IPS DF 19.7 (cell line): Measurements from ENCODE around the gene CEP350.
"Not testable (repeated sequence)": the region's sequence is repeated elsewhere in the genome, so short reads cannot be mapped to it uniquely, and the experiment has no call there.

Experiments
- DNase-seq: peaks from one replicate; pipeline ENCODE4 v3.0.0-alpha.2; 2013; ENCODE audit warnings: low read depth, low spot score

Gene CEP350

DNA sequence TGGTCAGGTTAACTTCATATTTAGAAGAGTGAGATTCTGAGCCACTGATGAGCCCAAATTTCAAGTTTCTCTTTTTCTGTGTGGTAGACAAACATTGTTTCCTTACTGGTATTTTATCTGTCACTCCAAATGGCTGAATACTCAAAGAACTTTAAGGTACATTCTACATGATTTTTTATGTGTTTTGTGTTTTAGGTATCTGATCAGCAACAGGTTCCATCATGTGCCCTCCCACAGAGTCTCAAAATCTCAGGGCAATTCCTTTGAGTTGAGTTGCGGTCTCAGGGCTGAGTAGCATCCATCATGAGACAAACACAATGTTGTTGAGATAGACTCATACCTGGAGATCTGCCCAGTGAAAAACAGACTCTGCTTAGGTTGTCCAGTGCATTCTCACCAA lies 14.7 kb upstream of the CEP350 start:
- DNase-seq = no peak

DNA sequence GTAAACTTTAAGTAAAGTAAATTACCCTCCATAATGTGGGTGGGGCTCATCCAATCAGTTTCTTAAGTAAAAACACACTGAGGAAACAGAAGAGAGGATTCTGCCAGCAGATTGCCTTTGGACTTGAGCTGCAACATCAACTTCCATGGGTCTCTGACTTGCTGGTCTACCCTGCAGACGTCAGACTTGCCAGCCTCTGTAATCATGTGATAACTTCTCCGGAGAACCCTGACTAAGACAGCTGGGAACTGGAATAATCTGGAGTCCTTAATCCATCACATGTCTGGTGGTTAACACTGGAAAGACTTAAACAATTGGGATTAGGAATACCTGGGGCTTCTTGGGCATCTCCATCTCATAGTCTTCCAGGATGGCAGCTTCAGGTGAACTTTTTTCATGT lies 13.2 kb upstream of the CEP350 start:
- DNase-seq = no peak

DNA sequence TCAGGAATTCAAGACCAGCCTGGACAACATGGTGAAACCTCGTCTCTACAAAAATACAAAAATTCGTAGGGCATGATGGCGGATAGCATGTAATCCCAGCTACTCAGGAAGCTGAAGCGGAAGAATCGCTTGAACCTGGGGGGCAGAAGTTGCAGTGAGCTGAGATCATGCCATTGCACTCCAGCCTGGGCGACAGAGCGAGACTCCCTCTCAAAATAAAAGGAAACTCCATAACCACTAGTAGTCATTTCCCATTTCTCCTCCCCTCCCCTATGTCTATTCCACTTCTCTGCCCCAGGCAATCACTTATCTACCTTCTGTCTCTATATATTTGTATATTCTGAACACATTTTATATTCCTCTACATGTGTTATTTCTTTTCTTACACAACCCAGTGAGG lies 4.0 kb upstream of the CEP350 start:
- DNase-seq = no peak

DNA sequence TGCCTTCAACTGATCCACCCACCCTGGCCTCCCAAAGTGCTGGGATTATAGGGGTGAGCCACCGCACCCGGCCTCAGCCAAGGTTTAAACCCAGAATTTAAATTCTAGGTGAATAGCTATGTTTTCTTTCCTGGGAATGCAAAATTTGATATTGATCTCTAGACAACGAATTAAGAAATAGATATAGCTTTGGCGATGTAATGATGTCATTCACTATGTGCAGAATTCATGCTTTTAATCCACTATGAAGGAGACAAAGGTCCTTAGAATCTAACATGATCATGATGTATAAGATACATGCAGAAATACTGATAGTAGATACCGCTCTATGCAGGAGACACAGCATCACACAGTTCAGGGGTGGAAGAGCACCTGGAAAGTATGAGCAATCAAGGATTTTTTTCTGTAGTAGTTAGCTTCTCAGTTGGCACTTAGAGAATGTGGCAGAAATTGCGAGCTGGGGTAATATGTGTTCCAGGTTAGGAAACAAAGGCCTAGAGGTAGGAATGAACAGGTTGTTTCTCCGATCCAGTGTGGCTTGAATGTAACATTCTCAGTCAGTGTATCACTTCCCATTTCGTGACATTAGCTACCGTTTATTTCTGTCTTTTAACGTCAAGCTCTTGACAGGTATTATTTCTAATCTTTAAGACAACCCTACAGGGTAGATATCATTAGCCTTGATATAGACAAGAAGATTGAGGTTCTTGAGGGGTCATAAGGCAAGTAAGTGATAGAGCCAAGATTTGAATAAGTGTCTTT lies 3.0 kb upstream of the CEP350 start:
- DNase-seq = no peak

DNA sequence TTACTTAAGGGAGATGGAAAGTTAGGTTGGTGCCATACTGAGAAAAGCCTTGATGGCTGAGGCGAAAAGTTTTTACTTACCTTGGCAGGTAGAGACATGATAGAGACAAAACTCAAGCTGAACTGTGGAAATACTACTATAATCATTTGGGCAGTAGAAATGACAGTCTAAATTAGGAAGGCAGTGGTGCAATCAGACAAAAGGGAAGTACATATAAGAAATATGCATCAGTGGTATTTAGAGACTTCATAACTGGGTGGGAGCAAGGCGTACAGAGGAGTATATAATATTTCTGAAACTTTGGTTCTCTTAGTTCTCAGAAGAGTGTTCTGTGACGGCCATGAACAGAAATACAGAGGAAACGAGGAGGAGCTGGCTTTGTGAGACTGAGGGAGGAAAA lies 2.4 kb upstream of the CEP350 start:
- no peak for DNase-seq

DNA sequence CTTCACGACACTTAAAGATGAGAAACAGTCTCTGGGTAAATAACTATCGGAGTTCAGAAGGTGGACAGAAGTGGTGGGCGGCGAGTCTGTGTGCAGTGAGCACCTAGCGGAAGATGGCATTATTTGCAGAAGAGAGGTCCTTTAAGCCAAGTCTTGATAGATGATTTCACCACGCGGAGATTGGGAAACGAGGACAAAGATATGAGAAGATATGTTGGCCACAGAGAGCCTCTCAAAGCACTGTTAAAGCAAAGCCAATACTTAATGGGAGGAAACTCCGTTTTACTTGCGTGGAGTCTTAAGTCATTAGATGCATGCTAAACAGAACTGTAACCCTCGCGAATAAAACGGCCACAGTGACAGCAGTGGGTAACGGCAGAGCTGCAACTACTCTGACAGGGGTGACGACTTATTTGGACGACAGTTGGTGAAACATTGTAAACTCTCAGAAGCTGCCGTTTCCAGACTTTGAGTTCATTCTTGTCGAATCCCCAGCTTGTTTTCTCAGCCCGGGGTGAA lies 577 bp upstream of the CEP350 start:
- DNase-seq = no peak

DNA sequence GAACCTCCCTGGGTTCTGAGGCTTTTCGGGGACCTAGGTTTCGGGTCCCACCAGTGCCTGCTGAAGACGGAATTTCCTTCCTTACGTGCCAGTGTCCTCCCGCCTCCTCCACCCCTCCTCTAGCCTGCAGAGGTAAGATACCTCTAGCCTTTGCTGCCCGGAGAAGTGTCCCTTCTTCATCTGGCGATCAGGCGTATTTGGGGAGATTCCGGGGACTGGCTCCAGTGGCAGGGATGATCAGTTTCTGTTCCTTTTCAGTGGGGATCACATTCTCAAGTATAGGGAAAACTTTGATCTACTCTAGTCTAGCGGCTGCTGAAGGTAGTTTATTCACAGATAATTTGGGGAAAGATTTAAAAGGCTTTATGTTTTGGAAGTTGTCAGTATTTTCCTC lies 674 bp downstream of the CEP350 start:
- DNase-seq = no peak

DNA sequence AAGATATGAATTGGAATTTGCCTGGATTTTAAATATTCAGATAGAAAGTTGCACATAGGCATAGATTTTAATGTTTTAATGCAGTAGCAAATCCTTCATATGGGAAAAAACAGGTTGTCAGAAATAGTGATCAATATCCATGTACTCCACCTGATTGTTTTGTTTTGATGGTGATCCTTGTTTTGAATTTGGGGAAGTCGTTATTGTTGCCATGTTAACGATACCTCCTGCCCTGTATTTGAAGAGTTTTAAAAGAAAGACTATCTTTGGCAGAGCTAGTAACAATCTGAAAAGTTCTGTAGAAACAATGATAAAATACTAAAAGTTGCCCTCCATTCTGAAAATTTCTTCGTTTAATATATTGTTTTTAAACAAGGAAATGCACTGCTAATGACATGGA lies 1.1 kb downstream of the CEP350 start:
- DNase-seq = no peak

DNA sequence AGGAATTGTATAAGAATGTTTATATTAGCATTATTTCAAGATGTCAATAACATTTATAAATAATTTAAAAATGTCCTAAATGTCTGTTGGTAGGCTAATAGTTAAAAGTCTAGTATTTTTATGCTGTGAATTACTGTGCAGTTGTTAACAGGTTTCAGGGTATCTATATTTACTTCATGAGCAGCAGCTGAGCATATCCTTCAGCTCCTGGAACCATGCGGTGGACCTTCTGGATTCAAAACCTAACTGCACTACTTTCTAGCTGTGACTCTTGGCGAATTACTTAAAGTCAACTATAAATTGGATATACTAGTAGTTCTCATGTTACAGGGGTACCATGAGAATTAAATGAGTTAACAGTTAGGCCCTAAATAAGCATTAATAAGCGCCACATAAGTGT lies 3.7 kb downstream of the CEP350 start:
- DNase-seq = no peak

DNA sequence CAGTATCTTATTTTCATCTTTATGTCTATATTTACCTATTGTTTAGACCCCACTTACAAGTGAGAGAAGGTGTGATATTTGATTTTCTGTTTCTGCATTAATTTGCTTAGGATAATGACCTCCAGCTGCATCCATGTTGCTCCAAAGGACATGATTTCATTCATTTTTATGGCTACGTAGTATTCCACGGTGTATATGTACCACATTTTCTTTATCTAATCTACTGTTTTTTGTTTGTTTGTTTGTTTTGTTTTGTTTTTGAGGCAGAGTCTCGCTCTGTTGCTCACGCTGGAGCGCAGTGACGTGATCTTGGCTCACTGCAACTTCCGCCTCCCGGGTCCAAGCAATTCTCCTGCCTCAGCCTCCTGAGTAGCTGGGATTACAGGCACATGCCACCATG lies 7.6 kb downstream of the CEP350 start:
- DNase-seq = not testable (repeated sequence)

DNA sequence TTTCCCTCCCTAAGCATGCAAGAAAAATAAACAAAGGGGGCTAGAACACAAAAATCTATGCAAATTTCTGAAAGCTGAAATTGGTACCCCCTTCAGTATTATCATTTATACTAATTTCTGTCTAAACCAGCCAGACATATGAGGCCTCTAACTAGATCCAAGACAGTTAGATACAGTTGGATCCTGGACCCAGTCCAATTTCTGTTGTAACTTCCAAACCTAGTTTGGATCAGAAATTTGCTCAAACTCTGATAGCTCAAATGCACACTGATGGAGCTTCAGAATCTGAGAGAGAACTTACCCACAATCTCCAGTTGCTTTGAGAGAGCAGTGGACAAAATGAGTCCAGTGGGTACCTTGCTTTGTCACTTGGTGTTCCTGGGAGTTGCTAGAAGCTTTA lies 11.9 kb downstream of the CEP350 start:
- DNase-seq = no peak

DNA sequence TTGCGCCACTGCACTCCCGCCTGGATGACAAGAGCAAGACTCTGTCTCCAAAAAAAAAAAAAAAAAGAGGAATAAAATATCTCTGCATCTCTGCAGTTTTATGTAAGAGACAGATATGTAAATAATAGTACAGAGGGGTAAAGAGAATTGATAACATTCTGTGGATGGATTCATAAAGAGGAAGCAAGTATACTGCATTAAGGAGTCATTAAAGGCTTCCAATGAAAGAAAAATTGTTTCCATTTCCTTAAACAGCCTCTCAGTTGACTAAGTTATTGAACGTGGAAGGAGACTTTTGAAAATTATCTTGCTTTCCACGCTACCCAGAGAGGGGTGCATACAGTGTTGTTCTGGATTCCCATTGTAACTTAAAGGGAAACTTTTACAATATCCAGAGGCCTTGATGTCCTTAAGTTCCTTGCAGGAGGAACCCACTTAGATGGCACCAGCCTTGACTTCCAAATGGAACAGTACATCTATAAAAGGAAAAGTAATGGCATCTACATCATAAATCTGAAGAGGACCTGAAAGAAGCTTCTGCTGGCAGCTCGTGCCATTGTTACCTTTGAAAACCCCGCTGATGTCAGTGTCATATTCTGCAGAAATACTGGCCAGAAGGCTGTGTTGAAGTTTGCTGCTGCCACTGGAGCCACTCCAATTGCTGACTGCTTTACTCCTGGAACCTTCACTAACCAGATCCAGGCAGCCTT lies 13.8 kb downstream of the CEP350 start:
- DNase-seq = no peak

DNA sequence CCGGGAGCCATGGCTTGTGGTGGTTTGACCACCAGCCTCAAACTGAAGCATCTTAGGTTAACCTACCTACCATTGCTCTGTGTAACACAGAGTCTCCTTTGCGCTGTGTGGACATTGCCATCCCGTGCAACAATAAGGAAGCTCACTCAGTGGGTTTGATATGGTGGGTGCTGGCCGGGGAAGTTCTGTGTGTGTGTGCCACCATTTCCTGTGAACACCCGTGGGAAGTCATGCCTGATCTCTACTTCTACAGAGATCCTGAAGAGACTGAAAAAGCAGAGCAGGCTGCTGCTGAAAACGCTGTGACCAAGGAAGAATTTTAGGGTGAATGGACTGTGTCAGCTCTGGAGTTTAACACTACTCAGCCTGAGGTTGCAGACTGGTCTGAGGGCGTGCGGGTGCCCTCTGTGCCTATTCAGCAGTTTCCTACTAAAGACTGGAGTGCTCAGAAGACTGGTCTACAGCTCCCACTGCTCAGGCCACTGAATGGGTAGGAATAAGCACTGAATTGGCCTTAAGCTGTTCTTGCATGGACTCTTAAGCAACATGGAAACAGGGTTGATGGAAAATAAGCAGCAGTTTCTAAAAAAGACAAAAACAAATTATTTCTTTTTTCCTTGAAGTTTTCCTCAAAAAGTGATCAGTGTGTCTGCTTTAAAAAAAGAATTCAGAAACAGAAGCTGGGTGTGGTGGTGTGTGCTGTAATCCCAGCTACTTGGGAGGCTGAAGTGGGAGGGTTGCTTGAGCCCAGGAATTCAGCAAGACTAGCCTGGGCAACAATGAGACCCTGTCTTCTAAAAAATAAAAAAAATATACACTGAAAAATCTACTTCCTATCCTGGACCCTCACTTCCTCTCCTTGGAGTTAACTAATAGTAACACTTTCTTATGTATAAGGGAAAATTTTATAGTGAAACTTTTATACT lies 14.6 kb downstream of the CEP350 start:
- DNase-seq = no peak

DNA sequence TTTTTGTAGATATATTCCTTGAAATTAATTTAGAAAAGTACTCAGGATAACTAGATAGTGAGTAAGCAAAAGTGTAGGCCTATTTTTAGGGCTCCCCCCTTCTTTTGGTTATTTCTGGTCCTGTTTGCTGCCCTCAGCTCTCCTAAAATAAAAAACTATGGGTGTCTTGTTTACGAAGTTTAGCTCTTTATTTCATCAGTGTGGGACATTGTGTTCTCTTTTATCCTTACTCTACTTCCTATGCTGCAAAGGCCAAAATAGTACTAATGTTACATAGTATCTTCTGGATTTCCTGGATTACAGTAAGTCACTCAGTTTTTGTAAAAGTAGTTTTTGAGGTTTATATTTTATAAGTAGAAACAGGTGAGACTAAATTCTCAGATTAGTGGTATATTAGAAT lies 15.4 kb downstream of the CEP350 start:
- no peak for DNase-seq

DNA sequence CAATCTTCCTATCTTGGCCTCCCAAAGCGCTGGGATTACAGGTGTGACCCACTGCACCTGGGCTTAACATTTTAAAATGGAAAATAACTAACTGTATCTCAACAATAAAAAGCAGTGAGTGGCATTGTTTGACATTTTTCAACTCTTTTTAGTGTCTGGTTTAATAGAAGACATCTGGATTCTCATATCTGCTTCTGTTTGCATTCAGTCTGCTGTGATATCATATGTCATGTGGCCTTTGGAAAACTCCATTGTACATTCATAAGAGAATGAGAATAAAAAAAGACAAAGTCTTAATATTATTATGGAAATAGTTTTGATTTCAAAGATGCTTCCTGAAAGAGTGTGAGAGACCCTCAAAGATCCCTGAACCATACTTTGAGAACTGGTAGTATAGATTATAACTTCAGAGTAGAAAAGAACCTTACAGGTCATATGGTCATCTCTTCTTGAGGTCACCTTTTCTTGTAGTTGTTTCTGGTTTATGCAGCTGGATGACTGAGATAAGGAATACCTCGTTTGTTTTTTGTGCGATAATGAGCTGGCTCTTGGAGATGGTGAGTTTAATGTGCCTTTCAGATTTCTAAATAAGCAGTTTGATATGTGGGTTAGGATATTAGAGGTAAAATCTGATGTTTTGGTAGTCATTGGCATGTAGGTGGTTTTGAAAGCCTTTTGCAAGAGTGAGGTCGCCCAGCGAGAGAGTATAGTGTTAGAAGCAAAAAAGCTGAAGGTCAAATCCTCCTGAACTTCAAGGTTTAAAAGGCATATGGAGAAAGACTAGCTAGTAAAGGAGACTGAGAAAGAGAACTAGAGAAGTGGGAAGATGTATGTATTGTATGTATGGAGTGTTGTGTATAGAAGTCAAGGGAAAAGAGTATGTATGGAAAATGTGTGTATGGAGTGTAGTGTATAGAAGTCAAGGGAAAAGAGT lies 17.2 kb downstream of the CEP350 start:
- DNase-seq = no peak

DNA sequence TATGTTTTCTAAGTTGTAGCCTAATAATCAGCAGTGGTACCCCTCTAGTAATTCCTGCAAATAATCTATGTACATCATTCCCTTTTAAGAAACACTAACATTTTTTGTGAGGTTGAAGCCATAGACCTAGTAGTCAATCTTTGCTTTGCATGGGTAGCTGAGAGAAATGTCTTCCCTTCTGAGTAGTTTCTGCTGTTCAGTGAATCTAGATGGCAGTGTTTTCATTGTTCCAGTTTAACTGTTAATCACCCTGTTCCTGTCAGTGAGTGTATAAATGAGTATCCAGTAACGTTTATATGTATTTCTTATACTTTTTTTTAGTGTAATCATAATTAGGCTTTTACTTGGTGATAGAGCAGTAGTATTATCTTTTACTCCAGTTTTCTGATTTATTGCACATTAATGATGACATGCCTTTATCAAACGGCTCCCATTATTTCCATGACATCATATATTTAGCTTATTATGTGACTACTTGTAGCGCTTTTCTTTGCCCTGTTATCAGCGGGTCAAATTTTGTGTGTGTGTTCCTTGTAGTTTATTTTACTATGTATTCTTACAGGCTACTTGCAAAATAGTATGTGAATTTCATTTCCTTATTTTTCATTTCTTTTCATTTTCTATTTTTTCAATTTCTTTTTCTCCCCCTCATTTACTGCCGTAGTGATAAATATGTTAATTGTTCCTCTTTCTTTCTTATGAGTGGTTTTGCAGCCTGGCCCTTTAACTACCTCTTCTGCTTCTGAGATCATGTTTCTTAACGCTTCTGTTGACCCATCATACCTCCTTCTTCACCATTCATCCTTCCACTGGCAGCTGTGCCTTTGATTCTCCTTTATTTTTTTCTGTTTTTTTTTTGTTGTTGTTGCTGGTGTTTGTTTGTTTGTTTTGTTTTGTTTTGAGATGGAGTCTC lies 18.8 kb downstream of the CEP350 start:
- DNase-seq = no peak

DNA sequence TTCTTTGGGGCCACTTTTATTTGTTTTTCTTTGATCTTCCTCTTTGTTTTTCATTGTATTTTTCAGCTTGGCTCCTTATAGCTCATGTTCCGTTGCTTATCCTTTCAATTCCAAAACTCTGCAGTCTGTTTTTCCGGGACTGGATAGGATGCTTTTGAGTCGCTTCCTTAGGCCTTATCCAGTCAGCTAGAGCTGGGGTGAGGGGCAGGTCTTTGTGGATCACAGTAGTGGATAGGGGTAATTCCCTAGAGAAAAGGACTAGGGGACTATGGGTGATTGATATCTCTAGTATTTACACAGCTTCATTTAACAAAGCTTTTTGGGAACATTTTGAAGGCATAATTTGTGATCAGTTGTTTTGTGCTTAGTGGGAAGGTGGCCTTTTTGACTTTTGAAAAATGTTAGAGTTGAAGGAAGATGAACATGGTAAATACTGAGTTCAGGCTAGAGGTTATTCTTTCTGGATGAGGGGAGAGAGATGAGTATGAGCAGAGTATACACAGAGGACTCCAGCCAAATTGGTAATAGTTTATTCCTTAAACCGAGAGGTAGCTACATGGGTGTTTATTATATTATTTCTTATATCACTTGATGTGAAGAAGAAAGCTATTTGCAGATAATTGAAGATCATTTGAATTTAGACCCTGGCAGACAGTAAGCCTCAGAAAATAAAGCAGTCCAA lies 22.5 kb downstream of the CEP350 start:
- no peak for DNase-seq

DNA sequence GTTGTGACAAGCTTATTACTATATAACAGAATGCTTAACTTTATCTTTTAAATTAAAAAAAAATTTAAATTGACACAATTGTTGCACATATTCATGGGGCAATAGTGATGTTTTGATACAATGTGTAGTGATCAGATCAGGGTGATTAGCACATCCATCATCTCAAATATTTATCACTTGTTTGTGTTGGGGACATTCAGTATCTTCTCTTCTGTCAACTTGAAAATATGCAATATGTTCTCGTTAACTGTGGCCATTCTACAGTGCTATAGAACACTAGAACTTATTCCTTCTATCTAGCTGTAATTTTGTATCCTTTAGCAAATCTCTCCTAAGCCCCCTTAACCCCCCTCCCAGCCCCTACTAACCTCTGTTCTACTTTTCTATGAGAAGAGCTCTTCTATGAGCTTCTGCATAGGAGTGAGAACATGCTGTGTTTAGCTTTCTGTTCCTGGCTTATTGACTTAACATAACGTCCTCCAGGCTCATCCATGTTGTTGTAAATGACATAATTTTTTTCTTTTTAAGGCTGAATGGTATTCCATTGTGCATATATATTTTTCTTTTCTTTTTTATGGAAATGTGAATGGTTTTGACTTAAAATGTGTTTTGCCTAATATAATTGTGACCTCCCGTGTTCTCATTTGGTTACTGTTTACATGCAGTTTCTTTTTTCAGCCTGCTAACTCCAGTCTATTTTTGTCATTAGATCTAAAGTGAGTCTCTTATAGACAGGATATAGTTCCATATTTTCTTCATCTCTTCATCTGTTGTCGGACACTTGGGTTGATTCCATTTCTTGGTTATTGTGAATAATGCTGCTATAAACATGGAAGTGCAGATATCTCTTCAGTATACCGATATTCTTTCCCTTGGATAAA lies 23.8 kb downstream of the CEP350 start:
- DNase-seq = no peak
